Activated T-helper 2 cell treated with anti-CD3 and anti-CD28 coated beads, Interferon-gamma antibody, Interleukin-2, Interleukin-4, amounts not matched to agents 10 μg/mL and 5 μg/mL and 100 μg/mL, durations not matched to agents 14 hours and 24 hours and 36 hours (primary cell): ENCODE results near the gene CITED1. TPM values are rescaled to one million over a fixed set of nuclear protein-coding genes. Genes with fewer than 3 reads are reported as not detected.

Experiments
- DNase-seq: peaks from one replicate; pipeline ENCODE4 v3.0.0; 2021; ENCODE audit warnings: low spot score
- H3K27ac Mint-ChIP-seq: one replicate; pipeline ENCODE4 v1.8.0; 2021; ENCODE audit warnings: mixed read lengths
- H3K27me3 Mint-ChIP-seq: one replicate; pipeline ENCODE4 v1.8.0; 2021; ENCODE audit warnings: low read depth, mixed read lengths
- H3K36me3 Mint-ChIP-seq: one replicate; pipeline ENCODE4 v1.8.0; 2021; ENCODE audit warnings: low read depth, mixed read lengths
- H3K4me1 Mint-ChIP-seq: one replicate; pipeline ENCODE4 v1.8.0; 2021; ENCODE audit warnings: low read depth, mixed read lengths
- H3K4me3 Mint-ChIP-seq: one replicate; pipeline ENCODE4 v1.8.0; 2021; ENCODE audit warnings: low read depth, mild to moderate bottlenecking, moderate library complexity, mixed read lengths
- H3K9me3 Mint-ChIP-seq: one replicate; pipeline ENCODE4 v1.8.0; 2021; ENCODE audit warnings: mixed read lengths
- intact Hi-C: fragments of 100-400 bp; cut with micrococcal nuclease; formaldehyde crosslinking; loops from one replicate; pipeline ENCODE4 v1.15.1; 2023
- total RNA-seq: library from RNA; stranded (reverse); gene quantifications from 2 replicates; pipeline ENCODE4 v1.2.3, GENCODE V29; 2022

Gene CITED1
- total RNA-seq, 1 donor from 2014 or later, result not detected

DNA sequence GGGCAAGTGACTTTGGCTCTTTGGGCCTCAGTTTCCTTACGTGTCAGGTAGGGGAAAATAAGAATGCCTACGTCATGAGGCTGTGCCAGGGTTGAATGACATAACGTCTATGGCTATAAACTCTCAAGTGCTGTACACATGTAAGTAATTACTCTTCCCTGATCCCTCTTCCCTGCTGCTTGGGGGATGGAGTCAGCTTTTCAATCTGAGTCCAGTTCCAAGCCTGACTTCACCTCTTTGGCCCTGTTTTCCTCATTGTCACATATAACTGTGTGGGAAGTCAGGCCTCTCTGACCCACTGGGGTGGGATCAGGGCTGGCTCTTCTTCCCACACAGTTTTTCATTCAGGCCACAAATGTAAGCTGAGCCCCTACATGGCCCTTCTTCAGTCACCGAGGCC is 11.4 kb upstream of the CITED1 start:
- intact Hi-C loops, result no loop called here
- no peaks in the 10 kb centered on the region for H3K36me3 Mint-ChIP-seq

DNA sequence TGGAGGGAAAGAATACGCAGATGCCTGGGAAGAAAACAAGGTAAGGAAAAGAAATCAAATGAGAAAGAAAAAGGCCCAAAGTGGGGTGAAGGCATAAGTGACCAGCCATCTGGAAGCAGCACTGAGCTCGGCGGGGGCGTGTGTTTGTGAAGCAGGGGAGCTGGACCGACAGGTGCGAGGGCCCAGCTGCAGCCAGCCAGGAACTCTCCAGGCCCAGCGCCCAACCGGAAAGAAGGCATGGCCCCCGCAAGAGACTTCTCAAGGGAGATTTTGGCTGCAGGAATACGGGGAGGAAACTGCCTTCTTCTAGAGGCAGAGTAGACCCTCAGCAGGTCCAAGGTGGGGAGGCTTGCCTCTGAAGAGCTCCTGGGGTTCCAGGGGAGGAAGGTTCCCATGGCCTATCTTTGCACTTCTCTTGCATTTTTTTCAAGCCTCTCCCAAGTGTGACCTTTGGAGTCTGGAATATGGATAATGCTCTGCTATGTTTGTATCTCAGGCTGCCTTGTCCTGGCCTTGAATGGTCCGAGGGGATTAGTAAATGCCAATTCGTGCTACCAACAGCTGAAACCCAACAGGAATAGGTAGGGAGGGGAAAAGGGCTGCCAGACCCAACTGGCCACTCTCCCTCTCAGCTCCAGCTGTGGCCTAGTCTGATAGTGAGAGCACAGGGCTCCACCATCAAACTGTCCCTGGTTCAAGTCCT is 10.8 kb upstream of the CITED1 start:
- Mint-ChIP-seq H3K27ac (no peak overlapping the region), H3K4me3 (no peak overlapping the region), H3K9me3 (no peaks in the 10 kb centered on the region), H3K36me3 (no peaks in the 10 kb centered on the region), H3K27me3 (no peaks in the 10 kb centered on the region), H3K4me1 (no peaks in the 10 kb centered on the region)
- intact Hi-C loops, result no loop called here
- DNase-seq, result no peak

More for the DNA sequence above, 11.4 kb upstream of the CITED1 start:
- H3K4me1 Mint-ChIP-seq, result no peaks in the 10 kb centered on the region
- H3K27me3 Mint-ChIP-seq, result no peaks in the 10 kb centered on the region
- no peaks in the 10 kb centered on the region for H3K9me3 Mint-ChIP-seq
- DNase-seq, result no peak
- no peak overlapping the region for H3K4me3 Mint-ChIP-seq
- H3K27ac Mint-ChIP-seq, result no peak overlapping the region

- H3K27me3 Mint-ChIP-seq, result peaks cover 2% of the 10 kb centered on the region
- no peak for DNase-seq
- no peak overlapping the region for H3K27ac Mint-ChIP-seq
- no peaks in the 10 kb centered on the region for H3K9me3 Mint-ChIP-seq
- intact Hi-C loops, result no loop called here
- no peaks in the 10 kb centered on the region for H3K4me1 Mint-ChIP-seq
- H3K36me3 Mint-ChIP-seq, result no peaks in the 10 kb centered on the region
- no peak overlapping the region for H3K4me3 Mint-ChIP-seq
Observed at GRCh38 chrX:72314881-72315280, 9.2 kb upstream of the CITED1 start.

DNA sequence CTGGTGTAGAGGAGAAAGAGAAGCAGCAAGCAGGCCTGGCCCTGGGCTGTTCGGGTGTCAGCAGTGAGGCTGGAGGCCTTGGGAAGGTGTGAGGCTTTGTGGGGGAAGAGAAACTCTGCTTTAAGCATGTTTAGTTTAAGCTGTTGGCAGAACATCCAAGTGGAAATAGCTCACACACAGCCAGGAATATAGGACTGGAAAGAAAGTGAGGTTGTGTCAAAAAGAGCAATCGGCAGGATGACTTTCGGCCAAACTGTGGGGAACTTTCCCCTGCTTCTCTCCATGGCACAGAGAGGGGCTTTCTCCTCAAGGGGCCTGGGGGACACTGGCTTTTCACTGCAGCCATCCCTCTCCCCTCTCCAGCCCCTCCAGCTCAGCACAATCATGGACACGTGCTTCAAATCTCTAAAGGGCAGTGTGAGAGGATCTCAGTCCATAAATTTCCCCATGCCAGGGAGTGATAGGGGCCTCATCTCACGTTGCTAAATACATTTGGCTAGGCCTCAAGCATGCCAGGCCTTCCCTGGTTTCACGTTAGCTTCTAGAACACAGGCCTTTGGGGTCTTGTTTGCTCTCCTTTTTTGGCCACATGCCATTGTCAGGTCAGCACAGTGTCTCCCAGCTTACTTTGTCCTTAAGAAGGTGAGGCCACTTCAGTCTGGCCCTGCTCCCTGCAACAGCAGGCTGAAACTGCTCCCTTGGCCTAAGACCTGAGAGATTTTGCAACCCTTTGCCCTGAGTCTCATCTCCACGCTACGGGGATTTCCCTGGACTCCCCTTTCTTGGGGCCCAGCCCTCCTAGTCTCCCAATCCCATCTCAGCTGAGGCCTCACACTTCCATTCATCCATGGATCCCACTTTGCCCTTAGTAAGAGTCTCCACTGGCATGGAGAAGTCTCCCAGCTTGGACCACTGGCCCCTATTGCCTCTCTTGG is 8.3 kb upstream of the CITED1 start:
- no peaks in the 10 kb centered on the region for H3K9me3 Mint-ChIP-seq
- no peak for DNase-seq
- H3K27me3 Mint-ChIP-seq, result peaks cover 11% of the 10 kb centered on the region
- H3K27ac Mint-ChIP-seq, result no peak overlapping the region
- H3K4me3 Mint-ChIP-seq, result no peak overlapping the region
- H3K36me3 Mint-ChIP-seq, result no peaks in the 10 kb centered on the region
- no peaks in the 10 kb centered on the region for H3K4me1 Mint-ChIP-seq
- intact Hi-C loops, result no loop called here

DNA sequence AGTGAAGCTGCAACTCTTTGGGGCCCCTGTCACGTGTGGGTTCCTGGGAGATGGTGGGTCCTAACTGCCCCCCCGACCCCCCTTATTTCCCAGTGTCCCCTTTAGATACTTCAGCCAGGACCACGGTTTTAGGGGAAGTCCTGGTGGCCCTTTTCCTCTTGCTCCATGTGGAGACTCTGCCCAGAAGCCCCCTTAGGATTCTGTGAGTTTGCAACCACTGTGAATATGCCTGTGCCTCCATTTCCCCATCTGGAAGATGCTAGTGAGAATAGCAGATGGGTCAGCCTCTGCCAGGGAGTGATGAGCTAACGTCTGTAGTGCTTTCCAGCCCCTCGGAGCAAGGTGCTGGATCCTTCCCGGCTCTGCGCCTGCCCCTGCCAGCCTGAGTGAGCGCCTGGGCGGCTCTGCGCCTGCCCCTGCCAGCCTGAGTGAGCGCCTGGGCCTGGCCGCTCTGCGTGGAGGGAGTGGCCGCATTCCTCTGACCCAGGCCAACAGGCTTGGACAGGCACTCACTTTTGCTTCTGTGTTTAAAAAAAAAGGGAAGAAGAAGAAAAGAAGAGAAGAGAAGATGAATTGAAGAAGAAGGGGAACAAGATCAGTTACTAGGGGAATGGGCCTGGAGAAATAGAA is 6.7 kb upstream of the CITED1 start:
- Mint-ChIP-seq H3K36me3 (no peaks in the 10 kb centered on the region), H3K4me3 (no peak overlapping the region), H3K27me3 (peaks cover 24% of the 10 kb centered on the region), H3K27ac (no peak overlapping the region), H3K4me1 (peaks cover 5% of the 10 kb centered on the region), H3K9me3 (no peaks in the 10 kb centered on the region)
- intact Hi-C loops, result no loop called here
- no peak for DNase-seq

GRCh38 chrX:72309297-72310071 is 3.8 kb upstream of the CITED1 start:
- peaks cover 39% of the 10 kb centered on the region for H3K27me3 Mint-ChIP-seq
- intact Hi-C loops, result loop anchor here (5.0 kb wide), 1 partner anchor 37 kb away; no protein-coding TSS in a partner anchor
- H3K4me3 Mint-ChIP-seq, result no peak overlapping the region
- no peak overlapping the region for H3K27ac Mint-ChIP-seq
- H3K9me3 Mint-ChIP-seq, result no peaks in the 10 kb centered on the region
- no peak for DNase-seq
- no peaks in the 10 kb centered on the region for H3K36me3 Mint-ChIP-seq
- peaks cover 12% of the 10 kb centered on the region for H3K4me1 Mint-ChIP-seq

DNA sequence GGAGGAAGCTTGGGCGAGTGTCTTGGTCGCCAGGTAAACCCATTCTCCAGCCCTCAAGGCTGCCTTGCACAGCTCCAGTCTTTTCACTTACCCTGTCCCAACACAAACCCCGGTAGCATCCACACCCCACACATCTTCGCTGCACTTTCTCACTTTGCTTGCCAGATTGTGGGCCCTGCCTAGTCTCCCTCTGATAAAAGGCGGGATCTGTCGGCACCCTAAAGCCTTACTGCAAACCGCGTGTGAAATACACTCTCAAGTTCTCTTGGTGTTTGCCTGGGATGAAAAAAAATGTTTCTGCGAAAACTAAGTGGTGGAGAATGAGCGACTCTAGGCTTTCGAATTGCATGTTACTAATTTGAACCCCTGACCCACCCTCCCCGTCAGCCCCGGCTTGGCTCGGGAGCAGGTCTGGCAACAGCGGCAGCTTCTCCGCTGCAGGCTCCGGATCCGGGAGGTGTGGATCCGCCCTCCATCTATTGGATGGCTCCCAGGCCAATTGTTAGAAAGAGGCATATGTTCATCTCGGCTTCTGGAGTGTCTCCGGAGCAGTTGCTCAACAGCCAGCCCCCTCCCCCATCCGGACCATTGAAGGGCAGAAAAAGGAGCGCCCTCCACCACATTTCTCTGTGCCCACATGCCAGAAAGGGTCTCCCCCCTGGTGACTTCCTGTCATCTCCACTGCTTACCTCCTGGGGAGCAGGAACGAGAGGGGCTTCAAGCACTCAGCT is 3.0 kb upstream of the CITED1 start:
- DNase-seq, result no peak

GRCh38 chrX:72308209-72308565 is 2.5 kb upstream of the CITED1 start:
- Mint-ChIP-seq H3K36me3 (no peaks in the 10 kb centered on the region), H3K9me3 (no peaks in the 10 kb centered on the region), H3K4me1 (peaks cover 14% of the 10 kb centered on the region), H3K27me3 (peaks cover 48% of the 10 kb centered on the region), H3K4me3 (no peak overlapping the region), H3K27ac (no peak overlapping the region)
- intact Hi-C loops, result loop anchor here (5.0 kb wide), 1 partner anchor 36 kb away; no protein-coding TSS in a partner anchor
- DNase-seq, result no peak

More for the DNA sequence above, 3.0 kb upstream of the CITED1 start:
- Mint-ChIP-seq H3K27ac (no peak overlapping the region), H3K36me3 (no peaks in the 10 kb centered on the region), H3K27me3 (peaks cover 44% of the 10 kb centered on the region), H3K9me3 (no peaks in the 10 kb centered on the region), H3K4me1 (peaks cover 14% of the 10 kb centered on the region), H3K4me3 (no peak overlapping the region)
- intact Hi-C loops, result loop anchor here (5.0 kb wide), 1 partner anchor 36 kb away; no protein-coding TSS in a partner anchor

GRCh38 chrX:72307646-72308051 is 1.9 kb upstream of the CITED1 start:
- no peak for DNase-seq
- intact Hi-C loops, result loop anchor here (5.0 kb wide), 1 partner anchor 35 kb away; no protein-coding TSS in a partner anchor
- H3K4me1 Mint-ChIP-seq, result peaks cover 14% of the 10 kb centered on the region

GRCh38 chrX:72306851-72307645 is 1.3 kb upstream of the CITED1 start:
- Mint-ChIP-seq H3K9me3 (no peaks in the 10 kb centered on the region), H3K36me3 (no peaks in the 10 kb centered on the region), H3K27ac (no peak overlapping the region), H3K4me1 (peaks cover 14% of the 10 kb centered on the region), H3K4me3 (peak overlapping the region; percentile 78), H3K27me3 (peaks cover 59% of the 10 kb centered on the region)
- intact Hi-C loops, result loop anchor here (5.0 kb wide), 1 partner anchor 35 kb away; no protein-coding TSS in a partner anchor
- no peak for DNase-seq

More at GRCh38 chrX:72307646-72308051, 1.9 kb upstream of the CITED1 start:
- H3K4me3 Mint-ChIP-seq, result no peak overlapping the region
- no peaks in the 10 kb centered on the region for H3K36me3 Mint-ChIP-seq
- H3K9me3 Mint-ChIP-seq, result no peaks in the 10 kb centered on the region
- H3K27ac Mint-ChIP-seq, result no peak overlapping the region
- peaks cover 54% of the 10 kb centered on the region for H3K27me3 Mint-ChIP-seq
